Endodermal cell (in vitro differentiated cells): Measurements from ENCODE around the gene C1orf141. TPM values are rescaled to one million over a fixed set of nuclear protein-coding genes. Genes with fewer than 3 reads are reported as not detected.

ENCODE experiments used
- DNase-seq: peaks from one replicate; pipeline ENCODE4 v3.0.0-alpha.2; 2017
- H3K27ac ChIP-seq: 2 replicates; pipeline ENCODE4 v1.5.1; 2013; ENCODE audit warnings: mild to moderate bottlenecking, low read depth, low read length, moderate library complexity
- H3K27me3 ChIP-seq: 2 replicates; pipeline ENCODE4 v1.6.1; 2013; ENCODE audit warnings: mild to moderate bottlenecking, low read length, moderate library complexity; ENCODE audit not compliant: insufficient read depth, control insufficient read depth, poor library complexity, severe bottlenecking
- H3K36me3 ChIP-seq: 2 replicates; pipeline ENCODE4 v1.7.0; 2013; ENCODE audit warnings: mild to moderate bottlenecking, low read length, moderate library complexity; ENCODE audit not compliant: control insufficient read depth, insufficient read depth
- H3K4me1 ChIP-seq: one replicate; pipeline ENCODE4 v1.7.0; 2013; ENCODE audit warnings: low read length; ENCODE audit not compliant: control insufficient read depth, insufficient read depth
- H3K4me3 ChIP-seq: 2 replicates; pipeline ENCODE4 v1.5.1; 2013; ENCODE audit warnings: mild to moderate bottlenecking, low read length, moderate library complexity
- H3K9ac ChIP-seq: 2 replicates; pipeline ENCODE4 v1.6.1; 2013; ENCODE audit warnings: mild to moderate bottlenecking, low read length, moderate library complexity; ENCODE audit not compliant: poor library complexity, severe bottlenecking; ENCODE audit errors: extremely low read depth
- H3K9me3 ChIP-seq: 2 replicates; pipeline ENCODE4 v1.6.1; 2013; ENCODE audit warnings: mild to moderate bottlenecking, low read length, moderate library complexity; ENCODE audit not compliant: control insufficient read depth
- H3K27ac Mint-ChIP-seq: 2 replicates; pipeline ENCODE4 v1.8.0; 2020; ENCODE audit warnings: mixed read lengths
- H3K27me3 Mint-ChIP-seq: 2 replicates; pipeline ENCODE4 v1.8.0; 2021; ENCODE audit warnings: mild to moderate bottlenecking, mixed read lengths; ENCODE audit not compliant: insufficient read depth
- H3K36me3 Mint-ChIP-seq: 2 replicates; pipeline ENCODE4 v1.8.0; 2020; ENCODE audit warnings: low read depth, mixed read lengths
- H3K4me1 Mint-ChIP-seq: 2 replicates; pipeline ENCODE4 v1.8.0; 2020; ENCODE audit warnings: mixed read lengths
- H3K4me3 Mint-ChIP-seq: 2 replicates; pipeline ENCODE4 v1.8.0; 2020; ENCODE audit warnings: mild to moderate bottlenecking, moderate library complexity, mixed read lengths
- H3K9me3 Mint-ChIP-seq: 2 replicates; pipeline ENCODE4 v1.8.0; 2020; ENCODE audit warnings: mild to moderate bottlenecking, mixed read lengths
- CTCF ChIP-seq: fragments of 200-600 bp; sonication (generic); conservative IDR thresholded peaks from 2 replicates; pipeline ENCODE4 v1.5.0; 2021; ENCODE audit warnings: antibody characterized with exemption, mild to moderate bottlenecking
- WGBS, 2 experiments: methylation state at CpG; one replicate each; pipeline versions ENCODE4 v1.1.5 to v1.1.7; 2013; ENCODE audit warnings: missing lambda C conversion rate in 2 of 2, mixed read lengths in 1 of 2; ENCODE audit not compliant: insufficient coverage in 1 of 2, insufficient read length in 1 of 2; 5-methylcytosine and 5-hydroxymethylcytosine counted together
- total RNA-seq, 2 donors: library from RNA; stranded (reverse); fragmentation: NEBNext Ultra II Directional in 1 of 2; extraction: Animal tissue kit (Norgen Biotek cat#: 25700) in 1 of 2; gene quantifications; 2 replicates in 1 of 2; 3 replicates in 1 of 2; pipeline ENCODE4 v1.2.1, GENCODE V29; 2021

Gene C1orf141
- total RNA-seq, 2 donors from 2014 or later: not detected

- Mint-ChIP-seq H3K27me3 (no peaks in the 10 kb centered on the region), H3K36me3 (no peaks in the 10 kb centered on the region), H3K9me3 (no peaks in the 10 kb centered on the region), H3K27ac (no peak overlapping the region), H3K4me3 (no peak overlapping the region), H3K4me1 (no peaks in the 10 kb centered on the region)
- Histone ChIP-seq H3K27me3 (peaks cover 8% of the 10 kb centered on the region), H3K4me3 (no peak overlapping the region), H3K4me1 (no peaks in the 10 kb centered on the region), H3K9ac (no peak overlapping the region), H3K27ac (no peak overlapping the region), H3K36me3 (no peaks in the 10 kb centered on the region), H3K9me3 (no peaks in the 10 kb centered on the region)
- DNase-seq: no peak
- no peak for TF ChIP-seq CTCF
- 0% methylated on average over 1 of the region's 2 CpGs; no CpG with 5 or more reads in 1 of the 2 experiments for WGBS, 2 experiments
Measured at GRCh38 chr1:67110352-67110751, 24.4 kb downstream of the C1orf141 start.

GRCh38 chr1:67105508-67105907, 29.3 kb downstream of the C1orf141 start:
- Mint-ChIP-seq H3K36me3 (no peaks in the 10 kb centered on the region), H3K4me1 (no peaks in the 10 kb centered on the region), H3K9me3 (no peaks in the 10 kb centered on the region), H3K4me3 (no peak overlapping the region), H3K27me3 (no peaks in the 10 kb centered on the region), H3K27ac (no peak overlapping the region)
- H3K27ac ChIP-seq: no peak overlapping the region
- no peaks in the 10 kb centered on the region for H3K36me3 ChIP-seq
- no peak overlapping the region for H3K9ac ChIP-seq
- H3K9me3 ChIP-seq: no peaks in the 10 kb centered on the region
- no peak for DNase-seq
- 87 to 100% methylated on average over 1 to 2 of the region's 2 CpGs for WGBS, 2 experiments
- H3K4me3 ChIP-seq: no peak overlapping the region
- TF ChIP-seq CTCF: no peak
- H3K4me1 ChIP-seq: no peaks in the 10 kb centered on the region
- H3K27me3 ChIP-seq: no peaks in the 10 kb centered on the region

GRCh38 chr1:67103548-67103947, 31.2 kb downstream of the C1orf141 start:
- Histone ChIP-seq H3K27me3 (no peaks in the 10 kb centered on the region), H3K27ac (no peak overlapping the region), H3K4me3 (no peak overlapping the region), H3K9ac (no peak overlapping the region), H3K36me3 (no peaks in the 10 kb centered on the region), H3K4me1 (no peaks in the 10 kb centered on the region), H3K9me3 (no peaks in the 10 kb centered on the region)
- DNase-seq: no peak
- no peak overlapping the region for H3K4me3 Mint-ChIP-seq
- no peaks in the 10 kb centered on the region for H3K9me3 Mint-ChIP-seq
- H3K27ac Mint-ChIP-seq: no peak overlapping the region
- no peaks in the 10 kb centered on the region for H3K36me3 Mint-ChIP-seq
- no peaks in the 10 kb centered on the region for H3K4me1 Mint-ChIP-seq
- TF ChIP-seq CTCF: no peak
- H3K27me3 Mint-ChIP-seq: no peaks in the 10 kb centered on the region
- WGBS, 2 experiments: no CpG with 5 or more reads among the region's 1 CpG
